GM18505 (cell line): Measurements from ENCODE around the gene DPEP1.
"Not testable (repeated sequence)": the region's sequence is repeated elsewhere in the genome, so short reads cannot be mapped to it uniquely, and the experiment has no call there.

Experiments used
- ATAC-seq: cut with Tn5 transposase; IDR thresholded peaks from one replicate; pipeline ENCODE4 v1.9.1; 2021; ENCODE audit not compliant: unreplicated experiment
- POLR2A ChIP-seq: IDR thresholded peaks from 4 replicates; pipeline ENCODE4 v1.6.1; 2011; ENCODE audit warnings: borderline replicate concordance; ENCODE audit not compliant: insufficient read depth, insufficient read length; ENCODE audit errors: extremely low read depth

The DPEP1 gene

GRCh38 chr16:89646270-89646669 is 32.8 kb downstream of the DPEP1 start:
- no peak for TF ChIP-seq POLR2A
- ATAC-seq: no peak

- no peak for ATAC-seq
- no peak for TF ChIP-seq POLR2A
These were observed 33.5 kb downstream of the DPEP1 start for GRCh38 chr16:89646906-89647305.

- ATAC-seq: no peak
- TF ChIP-seq POLR2A: no peak
These were observed 38.1 kb downstream of the DPEP1 start for GRCh38 chr16:89651584-89651983.

GRCh38 chr16:89653656-89654295 is 40.3 kb downstream of the DPEP1 start:
- ATAC-seq: no peak
- TF ChIP-seq POLR2A: no peak

GRCh38 chr16:89655062-89655643 is 41.7 kb downstream of the DPEP1 start:
- TF ChIP-seq POLR2A: no peak
- ATAC-seq: no peak

GRCh38 chr16:89656435-89657121 is 43.1 kb downstream of the DPEP1 start:
- no peak for ATAC-seq
- TF ChIP-seq POLR2A: no peak

GRCh38 chr16:89657442-89658220 is 44.2 kb downstream of the DPEP1 start, which contains the start of the genes CHMP1A and SPATA33:
Gene CHMP1A (minus strand): TSS chr16:89657708. CDS start chr16:89657588, 120 bp downstream.
Gene SPATA33 (plus strand): TSS chr16:89657836. CDS start chr16:89657912, 76 bp downstream.
- TF ChIP-seq POLR2A: peak; percentile 80
- ATAC-seq: peak; percentile 89

- ATAC-seq: no peak
- TF ChIP-seq POLR2A: no peak
These were observed 44.9 kb downstream of the DPEP1 start for GRCh38 chr16:89658221-89658879.

GRCh38 chr16:89660146-89660545 is 46.7 kb downstream of the DPEP1 start:
- TF ChIP-seq POLR2A: no peak
- no peak for ATAC-seq

- no peak for TF ChIP-seq POLR2A
- ATAC-seq: no peak
These were observed 47.8 kb downstream of the DPEP1 start for GRCh38 chr16:89661215-89661614.

GRCh38 chr16:89664238-89664637 is 50.8 kb downstream of the DPEP1 start:
- ATAC-seq: not testable (repeated sequence)

GRCh38 chr16:89667000-89667399 is 53.6 kb downstream of the DPEP1 start:
- ATAC-seq: not testable (repeated sequence)

- ATAC-seq: no peak
- TF ChIP-seq POLR2A: no peak
These were observed 54.2 kb downstream of the DPEP1 start for GRCh38 chr16:89667633-89668032.

GRCh38 chr16:89668790-89669158 is 55.3 kb downstream of the DPEP1 start:
- no peak for ATAC-seq
- no peak for TF ChIP-seq POLR2A

GRCh38 chr16:89669755-89670154 is 56.3 kb downstream of the DPEP1 start:
- no peak for TF ChIP-seq POLR2A
- ATAC-seq: no peak
